Endothelial cell of umbilical vein (primary cell): ENCODE results near the gene TCF7L2. TPM values are rescaled to one million over a fixed set of nuclear protein-coding genes. Genes with fewer than 3 reads are reported as not detected.

Experiments
- BruUV-seq: library from RNA; stranded (reverse); fragments of 400-500 nt; replicated peaks from 2 replicates; lab custom pipeline; 2021; lab: Mats Ljungman, UMichigan
- CTCF ChIA-PET: fragments of 300-600, 350-600 bp; sonication (Branson Sonifier 250); formaldehyde crosslinking; loops from one replicate; lab custom pipeline; 2021; ENCODE audit warnings: antibody characterized with exemption, inconsistent platforms; lab: Charles Lee
- POLR2A ChIA-PET: fragments of 300-600, 350-600 bp; sonication (Branson Sonifier 250); formaldehyde crosslinking; loops from one replicate; lab custom pipeline; 2021; ENCODE audit warnings: antibody characterized with exemption, inconsistent platforms; lab: Charles Lee
- DNase-seq: peaks from one replicate; pipeline ENCODE4 v3.0.0-alpha.2; 2011; ENCODE audit warnings: low read depth, low spot score
- FAIRE-seq: peaks from 2 replicates; lab custom pipeline; 2011; peaks lifted over from hg19 to GRCh38; lab: Jason Lieb, UNC
- H2AFZ ChIP-seq: 2 replicates; pipeline ENCODE4 v1.6.0; 2012; ENCODE audit warnings: low read depth, low read length, control low read depth, inconsistent platforms
- H3K27ac ChIP-seq: 2 replicates; pipeline ENCODE4 v1.5.1; 2011; ENCODE audit warnings: low read depth, mild to moderate bottlenecking, control low read depth, low read length, moderate library complexity; ENCODE audit not compliant: insufficient read depth
- H3K27me3 ChIP-seq, 2 experiments: 2 replicates each; pipeline versions ENCODE4 v1.6.0 to v1.6.1; 2011; ENCODE audit warnings: low read length in 2 of 2, mixed read lengths in 1 of 2; ENCODE audit not compliant: control insufficient read depth in 2 of 2, insufficient read depth in 2 of 2
- H3K36me3 ChIP-seq, 2 experiments: 2 replicates in 1 of 2; 3 replicates in 1 of 2; pipeline ENCODE4 v1.5.1; 2011; ENCODE audit warnings: low read length in 2 of 2, mild to moderate bottlenecking in 1 of 2, moderate library complexity in 1 of 2; ENCODE audit not compliant: control insufficient read depth in 2 of 2, insufficient read depth in 2 of 2; ENCODE audit errors: extremely low read depth in 1 of 2
- H3K4me1 ChIP-seq: 3 replicates; pipeline ENCODE4 v1.5.1; 2011; ENCODE audit warnings: mild to moderate bottlenecking, low read length; ENCODE audit not compliant: control insufficient read depth, insufficient read depth; ENCODE audit errors: extremely low read depth
- H3K4me2 ChIP-seq: 2 replicates; pipeline ENCODE4 v1.6.1; 2011; ENCODE audit warnings: low read length, control low read depth, mixed read lengths; ENCODE audit not compliant: insufficient read depth
- H3K4me3 ChIP-seq, 3 experiments: fragments of 200-600 bp in 1 of 3; sonication (generic), shearing (Covaris generic) in 1 of 3; replicated peaks in 1 of 3; 2 replicates each; pipeline ENCODE4 v1.5.1; 2011 to 2016; ENCODE audit warnings: control low read depth in 3 of 3, low read length in 3 of 3, mild to moderate bottlenecking in 2 of 3, inconsistent platforms in 1 of 3, low read depth in 1 of 3, moderate library complexity in 1 of 3; ENCODE audit not compliant: insufficient read depth in 1 of 3
- H3K79me2 ChIP-seq: 2 replicates; pipeline ENCODE4 v1.6.0; 2012; ENCODE audit warnings: low read length, inconsistent platforms; ENCODE audit not compliant: control insufficient read depth, insufficient read depth
- H3K9ac ChIP-seq: replicated peaks from 2 replicates; pipeline ENCODE3; 2011; ENCODE audit warnings: low read length, control low read depth; ENCODE audit not compliant: insufficient read depth; ENCODE audit errors: extremely low read depth
- H3K9me1 ChIP-seq: replicated peaks from 3 replicates; pipeline ENCODE4 v1.6.0; 2011; ENCODE audit warnings: mild to moderate bottlenecking, low read length; ENCODE audit not compliant: control insufficient read depth, insufficient read depth; ENCODE audit errors: extremely low read depth
- H3K9me3 ChIP-seq: replicated peaks from 2 replicates; pipeline ENCODE4 v1.5.1; 2012; ENCODE audit warnings: low read length, inconsistent platforms; ENCODE audit not compliant: control insufficient read depth, insufficient read depth
- H4K20me1 ChIP-seq: replicated peaks from 2 replicates; pipeline ENCODE3; 2011; ENCODE audit warnings: mild to moderate bottlenecking, low read length; ENCODE audit not compliant: control insufficient read depth, insufficient read depth; ENCODE audit errors: extremely low read depth
- CTCF ChIP-seq, 2 donors: IDR thresholded peaks; 1 replicate in 1 of 2; 2 replicates in 1 of 2; pipeline ENCODE4 v1.5.1; 2011; ENCODE audit warnings: low read length in 2 of 2, mild to moderate bottlenecking in 2 of 2, moderate library complexity in 2 of 2, control low read depth in 1 of 2, inconsistent platforms in 1 of 2, low read depth in 1 of 2; ENCODE audit not compliant: insufficient read depth in 1 of 2; ENCODE audit errors: extremely low read depth in 1 of 2
- EZH2 ChIP-seq: IDR thresholded peaks from 2 replicates; pipeline ENCODE4 v1.6.1; 2012; ENCODE audit warnings: borderline replicate concordance, low read depth, mild to moderate bottlenecking, moderate library complexity, low read length, inconsistent platforms; ENCODE audit not compliant: severe bottlenecking
- FOS ChIP-seq: IDR thresholded peaks from 2 replicates; pipeline ENCODE4 v1.6.1; 2011; ENCODE audit warnings: mild to moderate bottlenecking, low read length, moderate library complexity, borderline replicate concordance; ENCODE audit not compliant: insufficient read depth
- GATA2 ChIP-seq: IDR thresholded peaks from 2 replicates; pipeline ENCODE4 v1.7.0; 2011; ENCODE audit warnings: low read depth, mild to moderate bottlenecking, moderate library complexity, mixed read lengths, low read length; ENCODE audit not compliant: insufficient read length, insufficient read depth
- JUN ChIP-seq: IDR thresholded peaks from 2 replicates; pipeline ENCODE4 v1.6.1; 2011; ENCODE audit warnings: borderline replicate concordance, low read depth; ENCODE audit not compliant: insufficient read length, insufficient read depth
- MAX ChIP-seq: IDR thresholded peaks from 2 replicates; pipeline ENCODE4 v1.6.1; 2011; ENCODE audit not compliant: insufficient read depth, insufficient read length
- MYC ChIP-seq: IDR thresholded peaks from one replicate; pipeline ENCODE4 v1.6.1; 2011; ENCODE audit warnings: mild to moderate bottlenecking, low read depth, low read length
- POLR2A ChIP-seq: IDR thresholded peaks from 2 replicates; pipeline ENCODE4 v1.6.1; 2012; ENCODE audit warnings: low read depth, mild to moderate bottlenecking, control low read depth, low read length
- POLR2AphosphoS5 ChIP-seq: IDR thresholded peaks from 2 replicates; pipeline ENCODE4 v1.6.1; 2012; ENCODE audit warnings: low read depth, mild to moderate bottlenecking, control low read depth, low read length, moderate library complexity; ENCODE audit not compliant: insufficient read depth
- dilution Hi-C: fragments of 300-500 bp; cut with MboI; formaldehyde crosslinking; loops from one replicate; pipeline ENCODE4 v1.15.0; 2019; ENCODE audit warnings: low sequenced_read_pairs; ENCODE audit not compliant: extremely low pct_ligation_motif_present
- intact Hi-C: fragments of 100-400 bp; cut with micrococcal nuclease; formaldehyde crosslinking; loops from one replicate; pipeline ENCODE4 v1.10.0; 2022
- polyA plus RNA-seq, 4 experiments: library from polyadenylated mRNA; depleted of rRNA in 3 of 4; stranded (reverse) in 3 of 4; unstranded in 1 of 4; fragments of >200 nt; gene quantifications; 2 replicates each; pipeline versions ENCODE4 v1.2.1 to v1.2.3, GENCODE V29; 2011 to 2012; ENCODE audit warnings: missing spikeins in 1 of 4
- total RNA-seq: library from RNA; stranded (reverse); gene quantifications from 2 replicates; pipeline ENCODE4 v1.2.3, GENCODE V29; 2021

TCF7L2 gene
- total and polyA plus RNA-seq, 2 donors (not counting 3 experiments of a cell fraction or from before 2014, with no cell fraction given): 9.9 to 21.8 TPM

GRCh38 chr10:113055458-113055857 is 105.4 kb downstream of the TCF7L2 start:
- ChIA-PET CTCF (interaction anchor here (0.8 to 1.0 kb wide), 3 partner anchors 10 to 1249 kb away, joined by 3 read pairs; no protein-coding TSS in a partner anchor), POLR2A (no interaction called here)
- TF ChIP-seq POLR2AphosphoS5 (no peak), POLR2A (no peak), JUN (no peak), MAX (no peak), CTCF (IDR thresholded peaks at IDR 0.05; ENCODE audit: extremely low read depth in 1 of 2, insufficient read depth in 1 of 2, low read depth in 1 of 2, low read length in 2 of 2) (no peak), GATA2 (no peak), FOS (no peak), MYC (no peak), EZH2 (no peak)
- dilution Hi-C loops (no loop called here), intact Hi-C loops (no loop called here)
- H3K79me2 ChIP-seq: no peaks in the 10 kb centered on the region
- H3K27ac ChIP-seq: no peak overlapping the region
- H2AFZ ChIP-seq: no peak overlapping the region
- no peaks in the 10 kb centered on the region for H3K9me1 ChIP-seq
- H3K4me3 ChIP-seq: no peak overlapping the region
- no peak overlapping the region for H3K4me2 ChIP-seq
- BruUV-seq: no TSS peak
- H3K9ac ChIP-seq: no peak overlapping the region
- DNase-seq (no peak), FAIRE-seq (no peak)
- H3K27me3 ChIP-seq: no peaks in the 10 kb centered on the region
- H3K4me1 ChIP-seq: peaks cover 69% of the 10 kb centered on the region
- H4K20me1 ChIP-seq: no peaks in the 10 kb centered on the region
- H3K36me3 ChIP-seq: no peaks in the 10 kb centered on the region
- no peaks in the 10 kb centered on the region for H3K9me3 ChIP-seq
